ENCODE measurements around the gene TSHZ2.

TSHZ2 gene

GRCh38 chr20:53370345-53370961 is 398.3 kb downstream of the TSHZ2 start:
- DNase-seq (ENCODE audit: low read depth), result no peak
- H3K4me3 ChIP-seq (ENCODE audit: low read depth, low read length), result no peak overlapping the region

GRCh38 chr20:53371216-53371615 is 399.1 kb downstream of the TSHZ2 start:
- no peak overlapping the region for H3K4me3 ChIP-seq (ENCODE audit: low read depth, low read length)
- no peak for DNase-seq (ENCODE audit: low read depth)

GRCh38 chr20:53376021-53376420 is 403.9 kb downstream of the TSHZ2 start:
- H3K4me3 ChIP-seq (ENCODE audit: low read depth, low read length), result no peak overlapping the region
- no peak for DNase-seq (ENCODE audit: low read depth)

GRCh38 chr20:53379014-53379832 is 407.1 kb downstream of the TSHZ2 start:
- H3K4me3 ChIP-seq (ENCODE audit: low read depth, low read length), result no peak overlapping the region
- no peak for DNase-seq (ENCODE audit: low read depth)

- H3K4me3 ChIP-seq (ENCODE audit: low read depth, low read length), result no peak overlapping the region
- DNase-seq (ENCODE audit: low read depth), result no peak
These were observed 407.6 kb downstream of the TSHZ2 start for GRCh38 chr20:53379833-53380120.

- H3K4me3 ChIP-seq (ENCODE audit: low read depth, low read length), result no peak overlapping the region
- no peak for DNase-seq (ENCODE audit: low read depth)
These were observed 409.6 kb downstream of the TSHZ2 start for GRCh38 chr20:53381568-53382262.

- no peak for DNase-seq (ENCODE audit: low read depth)
- no peak overlapping the region for H3K4me3 ChIP-seq (ENCODE audit: low read depth, low read length)
These were observed 410.2 kb downstream of the TSHZ2 start for GRCh38 chr20:53382263-53382844.

- H3K4me3 ChIP-seq (ENCODE audit: low read depth, low read length), result no peak overlapping the region
- DNase-seq (ENCODE audit: low read depth), result no peak
These were observed 411.8 kb downstream of the TSHZ2 start for GRCh38 chr20:53383916-53384315.

GRCh38 chr20:53384392-53384791 is 412.2 kb downstream of the TSHZ2 start:
- H3K4me3 ChIP-seq (ENCODE audit: low read depth, low read length), result no peak overlapping the region
- DNase-seq (ENCODE audit: low read depth), result no peak

- H3K4me3 ChIP-seq (ENCODE audit: low read depth, low read length), result no peak overlapping the region
- no peak for DNase-seq (ENCODE audit: low read depth)
These were observed 414.0 kb downstream of the TSHZ2 start for GRCh38 chr20:53385941-53386767.

- no peak for DNase-seq (ENCODE audit: low read depth)
- H3K4me3 ChIP-seq (ENCODE audit: low read depth, low read length), result no peak overlapping the region
These were observed 416.0 kb downstream of the TSHZ2 start for GRCh38 chr20:53387983-53388675.

GRCh38 chr20:53389516-53390300 is 417.6 kb downstream of the TSHZ2 start:
- DNase-seq (ENCODE audit: low read depth), result no peak
- H3K4me3 ChIP-seq (ENCODE audit: low read depth, low read length), result no peak overlapping the region

- DNase-seq (ENCODE audit: low read depth), result no peak
- H3K4me3 ChIP-seq (ENCODE audit: low read depth, low read length), result no peak overlapping the region
These were observed 418.6 kb downstream of the TSHZ2 start for GRCh38 chr20:53390770-53391169.

- DNase-seq (ENCODE audit: low read depth), result no peak
- H3K4me3 ChIP-seq (ENCODE audit: low read depth, low read length), result no peak overlapping the region
These were observed 422.3 kb downstream of the TSHZ2 start for GRCh38 chr20:53394433-53394832.

GRCh38 chr20:53395188-53395923 is 423.2 kb downstream of the TSHZ2 start:
- DNase-seq (ENCODE audit: low read depth), result no peak
- no peak overlapping the region for H3K4me3 ChIP-seq (ENCODE audit: low read depth, low read length)

GRCh38 chr20:53399083-53399482 is 426.9 kb downstream of the TSHZ2 start:
- no peak for DNase-seq (ENCODE audit: low read depth)

GRCh38 chr20:53399592-53400335 is 427.6 kb downstream of the TSHZ2 start:
- H3K4me3 ChIP-seq (ENCODE audit: low read depth, low read length), result no peak overlapping the region
- DNase-seq (ENCODE audit: low read depth), result no peak

More at GRCh38 chr20:53399083-53399482, 426.9 kb downstream of the TSHZ2 start:
- H3K4me3 ChIP-seq (ENCODE audit: low read depth, low read length), result no peak overlapping the region
